Right lung (tissue), 5 donors: ENCODE data around the gene TLK2. TPM values are rescaled to one million over a fixed set of nuclear protein-coding genes. Genes with fewer than 3 reads are reported as not detected.
A peak's percentile ranks its signal among the peaks of the same experiment; 100 is the strongest.
"Not testable (repeated sequence)": the region's sequence is repeated elsewhere in the genome, so short reads cannot be mapped to it uniquely, and the experiment has no call there.

Experiments used
- DNase-seq, 2 donors: peaks; one replicate each; pipeline ENCODE4 v3.0.0-alpha.2; 2013
- polyA plus RNA-seq, 5 donors: library from polyadenylated mRNA; unstranded; fragments of 120-200 nt; gene quantifications; one replicate each; pipeline versions ENCODE4 v1.2.1 to v1.2.3, GENCODE V29; 2013; ENCODE audit warnings: inconsistent platforms in 1 of 5, low replicate concordance in 1 of 5; ENCODE audit not compliant: insufficient read length in 5 of 5, insufficient read depth in 1 of 5

Gene TLK2
- polyA plus RNA-seq, 5 donors, result 55.2 to 73.9 (median 70.2) TPM

GRCh38 chr17:62478880-62479638 is 434 bp downstream of the TLK2 start:
- DNase-seq, result peak in 1 of 2 donors; percentile 39

GRCh38 chr17:62479639-62480258 is 1.1 kb downstream of the TLK2 start:
- DNase-seq, result peak in 1 of 2 donors; percentile 12

- not testable (repeated sequence) for DNase-seq
These were observed 3.9 kb downstream of the TLK2 start for GRCh38 chr17:62482553-62482952.

GRCh38 chr17:62490990-62491389 is 12.4 kb downstream of the TLK2 start:
- not testable (repeated sequence) for DNase-seq

GRCh38 chr17:62493049-62493655 is 14.5 kb downstream of the TLK2 start:
- not testable (repeated sequence) for DNase-seq

- not testable (repeated sequence) for DNase-seq
These were observed 15.4 kb downstream of the TLK2 start for GRCh38 chr17:62494073-62494472.

GRCh38 chr17:62496344-62496743 is 17.7 kb downstream of the TLK2 start:
- DNase-seq, result not testable (repeated sequence)

- not testable (repeated sequence) for DNase-seq
These were observed 20.2 kb downstream of the TLK2 start for GRCh38 chr17:62498796-62499195.

GRCh38 chr17:62500463-62500862 is 21.8 kb downstream of the TLK2 start:
- not testable (repeated sequence) for DNase-seq

GRCh38 chr17:62504857-62505256 is 26.2 kb downstream of the TLK2 start:
- not testable (repeated sequence) for DNase-seq

GRCh38 chr17:62507191-62507836 is 28.7 kb downstream of the TLK2 start:
- not testable (repeated sequence) for DNase-seq

- not testable (repeated sequence) for DNase-seq
These were observed 31.7 kb downstream of the TLK2 start for GRCh38 chr17:62510247-62510819.

- DNase-seq, result not testable (repeated sequence)
These were observed 32.4 kb downstream of the TLK2 start for GRCh38 chr17:62511014-62511413.

- not testable (repeated sequence) for DNase-seq
These were observed 37.8 kb downstream of the TLK2 start for GRCh38 chr17:62516376-62516775.

- not testable (repeated sequence) for DNase-seq
These were observed 42.7 kb downstream of the TLK2 start for GRCh38 chr17:62521295-62521694.

- not testable (repeated sequence) for DNase-seq
These were observed 45.5 kb downstream of the TLK2 start for GRCh38 chr17:62524077-62524476.

GRCh38 chr17:62525317-62525716 is 46.7 kb downstream of the TLK2 start:
- not testable (repeated sequence) for DNase-seq

- DNase-seq, result not testable (repeated sequence)
These were observed 52.3 kb downstream of the TLK2 start for GRCh38 chr17:62530936-62531335.

- not testable (repeated sequence) for DNase-seq
These were observed 57.9 kb downstream of the TLK2 start for GRCh38 chr17:62536557-62536956.

GRCh38 chr17:62541073-62541472 is 62.4 kb downstream of the TLK2 start:
- not testable (repeated sequence) for DNase-seq

GRCh38 chr17:62543278-62543775 is 64.7 kb downstream of the TLK2 start:
- DNase-seq, result not testable (repeated sequence)
